ENCODE measurements around the gene MLX. TPM values are rescaled to one million over a fixed set of nuclear protein-coding genes. Genes with fewer than 3 reads are reported as not detected.
"Not testable (repeated sequence)": the region's sequence is repeated elsewhere in the genome, so short reads cannot be mapped to it uniquely, and the experiment has no call there.

Gene MLX
- total RNA-seq, 1 donor from 2014 or later, result 47.1 TPM

- peak; percentile 83 for DNase-seq (ENCODE audit: low read depth)
Measured at GRCh38 chr17:42554250-42555121, 12.4 kb upstream of the MLX start.

GRCh38 chr17:42555122-42555622, 11.7 kb upstream of the MLX start:
- DNase-seq (ENCODE audit: low read depth), result no peak

DNA sequence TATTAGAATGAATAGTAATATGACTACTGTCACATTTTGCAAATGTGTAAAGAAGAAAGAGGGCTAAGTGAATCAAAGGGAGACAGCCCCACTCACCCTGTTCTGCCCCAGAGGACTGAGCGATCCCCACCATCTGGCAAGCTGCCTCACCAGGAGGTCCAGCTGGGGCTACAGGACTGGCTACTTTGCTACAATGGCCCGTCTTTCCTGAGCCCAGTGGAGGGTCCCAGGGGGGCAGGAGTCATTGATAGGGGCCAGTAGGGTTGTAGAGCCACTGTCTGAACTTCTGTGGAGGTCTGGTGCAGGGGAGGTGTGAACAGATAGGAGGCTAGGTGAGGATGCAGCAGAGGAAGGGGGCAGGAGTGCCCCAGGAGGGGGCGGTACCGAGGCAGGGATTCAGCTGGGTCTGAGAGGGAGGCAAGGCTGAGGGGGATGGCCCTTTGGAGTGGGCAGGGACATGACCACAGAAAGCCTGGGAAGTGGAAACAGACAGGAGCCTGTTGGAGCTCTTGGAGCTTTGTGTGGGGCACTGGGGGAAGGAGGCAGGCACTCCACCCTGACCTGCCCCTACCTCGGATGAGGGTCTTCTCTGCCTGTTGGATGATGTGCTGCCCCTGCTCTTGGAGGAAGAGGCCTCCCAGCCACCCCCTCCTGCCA, 10.8 kb upstream of the MLX start:
- not testable (repeated sequence) for DNase-seq (ENCODE audit: low read depth)

DNA sequence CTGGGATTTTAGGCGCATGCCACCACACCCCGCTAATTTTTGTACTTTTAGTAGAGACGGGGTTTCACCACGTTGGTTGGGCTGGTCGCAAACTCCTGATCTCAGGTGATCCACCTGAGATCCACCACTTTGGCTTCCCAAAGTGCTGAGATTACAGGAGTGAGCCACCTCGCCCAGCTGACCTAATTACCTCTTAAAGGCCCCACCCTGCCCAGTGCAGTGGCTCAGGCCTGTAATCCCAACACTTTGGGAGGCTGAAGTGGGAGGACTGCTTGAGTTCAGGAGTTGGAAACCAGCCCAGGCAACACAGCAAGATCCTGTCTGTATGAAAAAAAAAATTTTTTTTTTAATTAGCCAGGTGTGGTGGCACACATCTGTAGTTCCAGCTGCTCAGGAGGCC, 7.8 kb upstream of the MLX start:
- no peak for DNase-seq (ENCODE audit: low read depth)

DNA sequence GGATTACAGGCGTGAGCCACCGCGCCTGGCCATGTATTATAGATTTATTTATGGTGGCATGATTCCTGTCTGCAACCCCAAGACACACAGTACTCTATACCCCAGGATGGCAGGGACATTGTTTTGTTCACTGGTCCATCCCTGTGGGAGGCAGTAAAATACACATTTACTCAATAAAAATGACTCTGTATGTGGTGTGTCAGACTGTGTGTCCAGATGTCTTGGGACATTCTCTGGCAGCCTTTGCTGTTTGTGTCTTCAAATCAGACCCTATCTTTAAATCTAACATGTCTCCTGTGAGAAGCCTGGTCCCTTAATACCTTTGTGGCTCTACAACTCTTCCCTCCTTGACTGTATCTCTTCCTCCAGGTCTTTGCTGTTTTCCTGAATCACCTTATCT, 6.7 kb upstream of the MLX start:
- no peak for DNase-seq (ENCODE audit: low read depth)

GRCh38 chr17:42561897-42562387, 5.0 kb upstream of the MLX start, which contains the start of gene COASY:
TSS of gene COASY (plus strand) at chr17:42562148. CDS start at chr17:42562623, 475 bp downstream.
- DNase-seq (ENCODE audit: low read depth), result peak; percentile 99

GRCh38 chr17:42562388-42563142, 4.3 kb upstream of the MLX start:
- peak; percentile 23 for DNase-seq (ENCODE audit: low read depth)

DNA sequence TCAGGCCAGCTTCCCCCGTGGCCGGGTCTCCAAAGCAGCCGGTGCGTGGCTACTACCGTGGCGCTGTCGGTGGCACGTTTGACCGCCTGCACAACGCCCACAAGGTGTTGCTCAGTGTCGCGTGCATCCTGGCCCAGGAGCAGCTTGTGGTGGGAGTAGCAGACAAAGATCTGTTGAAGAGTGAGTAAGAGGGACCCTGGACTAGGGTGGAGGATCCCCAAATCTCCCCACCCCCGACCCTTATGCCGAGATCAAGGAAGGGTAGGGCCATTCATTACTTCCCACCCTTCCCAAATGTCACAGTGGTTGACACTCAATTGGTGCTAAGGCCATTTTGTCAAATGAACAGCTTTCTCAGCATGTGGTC, 3.8 kb upstream of the MLX start:
- DNase-seq (ENCODE audit: low read depth), result no peak

- DNase-seq (ENCODE audit: low read depth), result peak; percentile 37
Measured at GRCh38 chr17:42563543-42563942, 3.4 kb upstream of the MLX start.

DNA sequence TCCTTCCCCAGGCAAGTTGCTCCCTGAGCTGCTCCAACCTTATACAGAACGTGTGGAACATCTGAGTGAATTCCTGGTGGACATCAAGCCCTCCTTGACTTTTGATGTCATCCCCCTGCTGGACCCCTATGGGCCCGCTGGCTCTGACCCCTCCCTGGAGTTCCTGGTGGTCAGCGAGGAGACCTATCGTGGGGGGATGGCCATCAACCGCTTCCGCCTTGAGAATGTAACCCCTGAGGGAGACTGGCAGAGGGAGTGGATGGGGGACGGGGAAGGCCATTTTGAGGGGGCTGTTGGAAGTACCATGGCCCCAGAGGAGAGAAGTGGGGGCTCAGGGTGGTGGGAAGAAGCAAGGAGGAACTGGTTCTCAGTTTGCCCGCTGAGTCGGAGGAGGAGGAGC, 3.0 kb upstream of the MLX start:
- DNase-seq (ENCODE audit: low read depth), result no peak

DNA sequence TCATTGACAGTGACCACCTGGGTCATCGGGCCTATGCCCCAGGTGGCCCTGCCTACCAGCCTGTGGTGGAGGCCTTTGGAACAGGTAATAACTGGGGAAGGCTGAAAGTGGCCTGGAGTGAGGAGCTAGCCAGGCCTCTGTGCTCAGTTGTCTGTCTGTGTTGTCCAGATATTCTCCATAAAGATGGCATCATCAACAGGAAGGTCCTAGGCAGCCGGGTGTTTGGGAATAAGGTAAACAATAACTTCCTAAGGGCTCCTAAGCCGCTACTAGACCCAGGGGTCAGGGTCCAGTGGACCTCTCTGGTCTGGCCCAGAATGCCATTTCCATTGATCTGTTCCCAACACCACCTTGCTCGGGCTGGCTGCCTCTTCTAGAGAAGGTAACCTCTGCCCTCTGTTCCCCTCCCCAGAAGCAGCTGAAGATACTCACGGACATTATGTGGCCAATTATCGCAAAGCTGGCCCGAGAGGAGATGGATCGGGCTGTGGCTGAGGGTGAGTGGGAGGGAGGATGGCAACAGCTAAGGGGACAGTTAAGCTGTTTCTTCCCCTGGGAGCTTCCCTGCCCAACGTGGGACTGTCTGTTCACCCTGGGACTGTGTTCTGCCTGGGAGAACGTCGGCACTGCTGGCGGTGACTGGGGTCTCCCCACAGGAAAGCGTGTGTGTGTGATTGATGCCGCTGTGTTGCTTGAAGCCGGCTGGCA, 1.9 kb upstream of the MLX start:
- no peak for DNase-seq (ENCODE audit: low read depth)

DNA sequence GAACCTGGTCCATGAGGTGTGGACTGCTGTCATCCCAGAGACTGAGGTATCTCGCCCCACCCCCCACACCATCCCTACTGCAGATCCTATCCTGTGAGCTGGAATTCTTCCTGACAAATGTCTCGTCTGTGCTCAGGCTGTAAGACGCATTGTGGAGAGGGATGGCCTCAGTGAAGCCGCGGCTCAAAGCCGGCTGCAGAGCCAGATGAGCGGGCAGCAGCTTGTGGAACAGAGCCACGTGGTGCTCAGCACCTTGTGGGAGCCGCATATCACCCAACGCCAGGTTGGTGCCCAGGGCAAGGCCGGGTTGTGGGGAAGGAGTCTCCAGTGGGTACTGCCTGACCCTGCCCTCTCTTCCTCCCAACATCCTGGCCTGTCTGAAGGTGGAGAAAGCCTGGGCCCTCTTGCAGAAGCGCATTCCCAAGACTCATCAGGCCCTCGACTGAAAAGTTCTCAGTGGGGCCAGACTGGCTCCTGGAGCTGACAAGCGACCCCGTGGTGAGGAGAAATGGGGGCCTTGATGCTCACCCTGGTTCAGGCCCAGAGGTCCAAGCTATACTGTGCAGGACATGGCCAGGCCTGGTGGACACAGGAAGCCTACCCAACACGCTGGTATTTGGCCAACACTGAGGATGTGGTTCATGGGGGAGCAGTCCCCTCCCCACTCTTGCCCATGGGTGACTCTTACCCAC, 1.2 kb upstream of the MLX start:
- no peak for DNase-seq (ENCODE audit: low read depth)

- DNase-seq (ENCODE audit: low read depth), result peak; percentile 35
Measured at GRCh38 chr17:42566215-42566882, 551 bp upstream of the MLX start.

DNA sequence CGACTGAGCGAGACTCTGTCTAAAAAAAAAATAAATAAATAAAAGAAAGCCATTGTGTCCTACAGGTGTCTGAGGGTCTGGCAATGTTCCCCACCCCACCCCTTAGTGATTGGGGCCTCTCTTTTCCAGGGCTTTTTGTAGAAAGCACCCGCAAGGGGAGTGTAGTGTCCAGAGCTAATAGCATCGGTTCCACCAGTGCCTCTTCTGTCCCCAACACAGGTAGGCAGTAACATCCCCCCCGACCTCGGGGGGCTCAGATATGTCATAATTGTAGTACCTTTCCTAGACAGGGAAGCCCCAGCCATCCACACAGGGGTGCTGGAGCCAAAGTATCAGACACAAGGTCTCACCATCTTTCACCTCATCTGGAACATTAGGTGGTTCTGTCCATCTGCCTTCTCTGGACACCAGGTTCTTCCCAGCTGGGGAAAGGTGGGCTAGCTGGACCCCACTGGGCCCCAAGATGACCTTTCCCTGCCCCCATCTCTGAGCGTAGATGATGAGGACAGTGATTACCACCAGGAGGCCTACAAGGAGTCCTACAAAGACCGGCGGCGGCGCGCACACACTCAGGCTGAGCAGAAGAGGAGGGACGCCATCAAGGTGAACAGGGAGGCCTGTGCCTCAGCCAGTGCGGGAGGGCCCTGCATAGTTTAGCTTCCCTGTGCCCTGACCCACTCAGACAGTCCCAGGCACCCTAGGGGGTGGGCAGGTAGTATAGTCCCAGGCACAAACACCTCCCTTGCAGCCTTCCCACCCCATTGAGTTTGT, 1.6 kb downstream of the MLX start:
- no peak for DNase-seq (ENCODE audit: low read depth)

DNA sequence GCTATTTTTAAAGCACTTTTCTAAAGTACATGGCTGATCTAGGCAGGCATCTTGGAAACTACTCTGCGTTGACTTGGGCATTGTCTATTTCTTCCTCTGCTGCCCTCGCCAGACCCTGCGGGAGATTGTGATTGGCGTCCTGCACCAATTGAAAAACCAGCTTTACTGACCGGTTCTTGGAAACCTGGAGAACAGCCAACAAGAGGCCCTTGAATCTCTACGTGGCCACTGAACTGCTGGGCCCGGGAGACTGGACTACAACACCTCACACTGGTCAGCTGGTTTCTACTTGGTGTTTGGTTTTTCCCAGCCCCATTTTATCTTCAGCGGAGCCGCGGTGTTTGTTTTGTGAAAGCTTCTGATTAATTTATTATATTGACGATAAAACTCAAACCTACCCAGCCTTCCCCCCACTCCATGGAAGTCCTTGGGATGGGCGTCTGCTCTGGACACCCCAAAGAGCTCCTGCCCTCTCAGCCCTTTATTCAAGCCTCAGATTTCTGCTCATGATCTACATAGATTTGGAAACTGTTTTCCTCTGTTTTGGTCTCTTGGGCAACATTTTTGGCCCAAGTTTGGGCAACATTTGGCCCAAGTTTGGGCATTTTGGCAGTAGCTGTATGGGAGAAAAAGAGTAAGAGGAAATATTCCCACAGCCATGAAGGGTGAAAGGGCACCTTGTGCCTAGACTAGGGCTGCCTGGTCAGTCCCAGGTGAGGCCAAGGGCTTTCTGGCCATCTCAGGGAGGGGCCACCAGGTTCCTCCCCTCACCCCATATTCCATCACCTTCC, 4.7 kb downstream of the MLX start:
- DNase-seq (ENCODE audit: low read depth), result no peak

DNA sequence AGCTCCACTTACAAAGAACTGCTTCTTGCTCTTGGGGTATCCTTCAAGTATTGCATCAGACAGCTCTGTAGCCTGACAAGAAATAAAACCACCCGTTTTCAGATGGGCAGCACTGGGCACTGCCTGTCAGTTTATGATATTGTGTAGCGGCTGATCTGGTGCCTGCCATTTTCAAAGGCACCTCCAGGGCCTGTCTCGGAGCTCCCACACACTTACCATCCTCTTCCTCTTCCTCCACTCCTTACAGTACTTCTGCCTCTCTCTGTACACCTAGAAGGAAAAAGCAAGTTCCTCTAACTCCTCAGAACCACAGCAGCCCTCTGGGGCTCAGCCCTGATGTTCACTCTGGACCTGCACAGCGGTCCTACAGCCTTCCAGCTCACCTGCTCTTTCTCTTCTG, 6.2 kb downstream of the MLX start:
- no peak for DNase-seq (ENCODE audit: low read depth)

- no peak for DNase-seq (ENCODE audit: low read depth)
Measured at GRCh38 chr17:42574463-42574862, 7.6 kb downstream of the MLX start.

DNA sequence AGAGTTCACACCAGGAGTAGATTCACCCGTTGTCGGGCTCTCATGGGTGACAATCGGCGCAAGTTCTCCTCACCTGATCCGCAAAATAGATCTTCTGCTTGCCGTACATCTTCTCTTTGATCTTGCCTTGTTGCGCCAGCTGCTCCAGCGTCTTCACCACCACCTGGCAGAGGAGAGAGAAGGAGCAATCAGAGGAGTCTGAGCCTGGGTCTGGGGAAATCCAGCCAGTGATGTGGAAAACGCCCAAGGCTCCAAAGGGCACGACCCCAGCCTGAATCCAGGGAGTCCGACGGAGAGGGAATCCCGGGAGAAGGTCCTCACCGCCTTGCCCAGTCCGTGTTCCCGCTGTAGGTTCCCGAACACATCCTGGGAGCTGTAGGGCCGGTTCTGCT, 10.2 kb downstream of the MLX start:
- DNase-seq (ENCODE audit: low read depth), result no peak

All from myocyte (in vitro differentiated cells).